ENCODE results near the gene SLC25A22.

GRCh38 chr11:749731-750130 is 48.4 kb downstream of the SLC25A22 start:
- TF ChIP-seq NR3C1 (CRISPR knock-in tag; IDR thresholded peaks at IDR 0.05) = no peak
- TF ChIP-seq ZNF695 (CRISPR knock-in tag; IDR thresholded peaks at IDR 0.05) = no peak
- no peak for TF ChIP-seq PHB (CRISPR knock-in tag; IDR thresholded peaks at IDR 0.05)
- no peak for TF ChIP-seq SIN3A (IDR thresholded peaks at IDR 0.05; ENCODE audit: borderline replicate concordance in 2 of 2, control insufficient read depth in 1 of 2, low read depth in 2 of 2, low read length in 2 of 2)
- TF ChIP-seq, protein P1, sequence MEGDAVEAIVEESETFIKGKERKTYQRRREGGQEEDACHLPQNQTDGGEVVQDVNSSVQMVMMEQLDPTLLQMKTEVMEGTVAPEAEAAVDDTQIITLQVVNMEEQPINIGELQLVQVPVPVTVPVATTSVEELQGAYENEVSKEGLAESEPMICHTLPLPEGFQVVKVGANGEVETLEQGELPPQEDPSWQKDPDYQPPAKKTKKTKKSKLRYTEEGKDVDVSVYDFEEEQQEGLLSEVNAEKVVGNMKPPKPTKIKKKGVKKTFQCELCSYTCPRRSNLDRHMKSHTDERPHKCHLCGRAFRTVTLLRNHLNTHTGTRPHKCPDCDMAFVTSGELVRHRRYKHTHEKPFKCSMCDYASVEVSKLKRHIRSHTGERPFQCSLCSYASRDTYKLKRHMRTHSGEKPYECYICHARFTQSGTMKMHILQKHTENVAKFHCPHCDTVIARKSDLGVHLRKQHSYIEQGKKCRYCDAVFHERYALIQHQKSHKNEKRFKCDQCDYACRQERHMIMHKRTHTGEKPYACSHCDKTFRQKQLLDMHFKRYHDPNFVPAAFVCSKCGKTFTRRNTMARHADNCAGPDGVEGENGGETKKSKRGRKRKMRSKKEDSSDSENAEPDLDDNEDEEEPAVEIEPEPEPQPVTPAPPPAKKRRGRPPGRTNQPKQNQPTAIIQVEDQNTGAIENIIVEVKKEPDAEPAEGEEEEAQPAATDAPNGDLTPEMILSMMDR (IDR thresholded peaks at IDR 0.05 in 2 of 3, conservative IDR thresholded peaks at IDR 0.05 in 1 of 3; ENCODE audit: insufficient read depth in 2 of 3, low read depth in 1 of 3, low read length in 3 of 3) = no peak
- no peak for TF ChIP-seq POLR2A (conservative IDR thresholded peaks at IDR 0.05)
- TF ChIP-seq, protein P2, sequence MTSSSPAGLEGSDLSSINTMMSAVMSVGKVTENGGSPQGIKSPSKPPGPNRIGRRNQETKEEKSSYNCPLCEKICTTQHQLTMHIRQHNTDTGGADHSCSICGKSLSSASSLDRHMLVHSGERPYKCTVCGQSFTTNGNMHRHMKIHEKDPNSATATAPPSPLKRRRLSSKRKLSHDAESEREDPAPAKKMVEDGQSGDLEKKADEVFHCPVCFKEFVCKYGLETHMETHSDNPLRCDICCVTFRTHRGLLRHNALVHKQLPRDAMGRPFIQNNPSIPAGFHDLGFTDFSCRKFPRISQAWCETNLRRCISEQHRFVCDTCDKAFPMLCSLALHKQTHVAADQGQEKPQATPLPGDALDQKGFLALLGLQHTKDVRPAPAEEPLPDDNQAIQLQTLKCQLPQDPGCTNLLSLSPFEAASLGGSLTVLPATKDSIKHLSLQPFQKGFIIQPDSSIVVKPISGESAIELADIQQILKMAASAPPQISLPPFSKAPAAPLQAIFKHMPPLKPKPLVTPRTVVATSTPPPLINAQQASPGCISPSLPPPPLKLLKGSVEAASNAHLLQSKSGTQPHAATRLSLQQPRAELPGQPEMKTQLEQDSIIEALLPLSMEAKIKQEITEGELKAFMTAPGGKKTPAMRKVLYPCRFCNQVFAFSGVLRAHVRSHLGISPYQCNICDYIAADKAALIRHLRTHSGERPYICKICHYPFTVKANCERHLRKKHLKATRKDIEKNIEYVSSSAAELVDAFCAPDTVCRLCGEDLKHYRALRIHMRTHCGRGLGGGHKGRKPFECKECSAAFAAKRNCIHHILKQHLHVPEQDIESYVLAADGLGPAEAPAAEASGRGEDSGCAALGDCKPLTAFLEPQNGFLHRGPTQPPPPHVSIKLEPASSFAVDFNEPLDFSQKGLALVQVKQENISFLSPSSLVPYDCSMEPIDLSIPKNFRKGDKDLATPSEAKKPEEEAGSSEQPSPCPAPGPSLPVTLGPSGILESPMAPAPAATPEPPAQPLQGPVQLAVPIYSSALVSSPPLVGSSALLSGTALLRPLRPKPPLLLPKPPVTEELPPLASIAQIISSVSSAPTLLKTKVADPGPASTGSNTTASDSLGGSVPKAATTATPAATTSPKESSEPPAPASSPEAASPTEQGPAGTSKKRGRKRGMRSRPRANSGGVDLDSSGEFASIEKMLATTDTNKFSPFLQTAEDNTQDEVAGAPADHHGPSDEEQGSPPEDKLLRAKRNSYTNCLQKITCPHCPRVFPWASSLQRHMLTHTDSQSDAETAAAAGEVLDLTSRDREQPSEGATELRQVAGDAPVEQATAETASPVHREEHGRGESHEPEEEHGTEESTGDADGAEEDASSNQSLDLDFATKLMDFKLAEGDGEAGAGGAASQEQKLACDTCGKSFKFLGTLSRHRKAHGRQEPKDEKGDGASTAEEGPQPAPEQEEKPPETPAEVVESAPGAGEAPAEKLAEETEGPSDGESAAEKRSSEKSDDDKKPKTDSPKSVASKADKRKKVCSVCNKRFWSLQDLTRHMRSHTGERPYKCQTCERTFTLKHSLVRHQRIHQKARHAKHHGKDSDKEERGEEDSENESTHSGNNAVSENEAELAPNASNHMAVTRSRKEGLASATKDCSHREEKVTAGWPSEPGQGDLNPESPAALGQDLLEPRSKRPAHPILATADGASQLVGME (CRISPR knock-in tag; IDR thresholded peaks at IDR 0.05) = no peak
- TF ChIP-seq, protein P3, sequence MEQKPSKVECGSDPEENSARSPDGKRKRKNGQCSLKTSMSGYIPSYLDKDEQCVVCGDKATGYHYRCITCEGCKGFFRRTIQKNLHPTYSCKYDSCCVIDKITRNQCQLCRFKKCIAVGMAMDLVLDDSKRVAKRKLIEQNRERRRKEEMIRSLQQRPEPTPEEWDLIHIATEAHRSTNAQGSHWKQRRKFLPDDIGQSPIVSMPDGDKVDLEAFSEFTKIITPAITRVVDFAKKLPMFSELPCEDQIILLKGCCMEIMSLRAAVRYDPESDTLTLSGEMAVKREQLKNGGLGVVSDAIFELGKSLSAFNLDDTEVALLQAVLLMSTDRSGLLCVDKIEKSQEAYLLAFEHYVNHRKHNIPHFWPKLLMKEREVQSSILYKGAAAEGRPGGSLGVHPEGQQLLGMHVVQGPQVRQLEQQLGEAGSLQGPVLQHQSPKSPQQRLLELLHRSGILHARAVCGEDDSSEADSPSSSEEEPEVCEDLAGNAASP (IDR thresholded peaks at IDR 0.05) = no peak
- TF ChIP-seq, protein P4, sequence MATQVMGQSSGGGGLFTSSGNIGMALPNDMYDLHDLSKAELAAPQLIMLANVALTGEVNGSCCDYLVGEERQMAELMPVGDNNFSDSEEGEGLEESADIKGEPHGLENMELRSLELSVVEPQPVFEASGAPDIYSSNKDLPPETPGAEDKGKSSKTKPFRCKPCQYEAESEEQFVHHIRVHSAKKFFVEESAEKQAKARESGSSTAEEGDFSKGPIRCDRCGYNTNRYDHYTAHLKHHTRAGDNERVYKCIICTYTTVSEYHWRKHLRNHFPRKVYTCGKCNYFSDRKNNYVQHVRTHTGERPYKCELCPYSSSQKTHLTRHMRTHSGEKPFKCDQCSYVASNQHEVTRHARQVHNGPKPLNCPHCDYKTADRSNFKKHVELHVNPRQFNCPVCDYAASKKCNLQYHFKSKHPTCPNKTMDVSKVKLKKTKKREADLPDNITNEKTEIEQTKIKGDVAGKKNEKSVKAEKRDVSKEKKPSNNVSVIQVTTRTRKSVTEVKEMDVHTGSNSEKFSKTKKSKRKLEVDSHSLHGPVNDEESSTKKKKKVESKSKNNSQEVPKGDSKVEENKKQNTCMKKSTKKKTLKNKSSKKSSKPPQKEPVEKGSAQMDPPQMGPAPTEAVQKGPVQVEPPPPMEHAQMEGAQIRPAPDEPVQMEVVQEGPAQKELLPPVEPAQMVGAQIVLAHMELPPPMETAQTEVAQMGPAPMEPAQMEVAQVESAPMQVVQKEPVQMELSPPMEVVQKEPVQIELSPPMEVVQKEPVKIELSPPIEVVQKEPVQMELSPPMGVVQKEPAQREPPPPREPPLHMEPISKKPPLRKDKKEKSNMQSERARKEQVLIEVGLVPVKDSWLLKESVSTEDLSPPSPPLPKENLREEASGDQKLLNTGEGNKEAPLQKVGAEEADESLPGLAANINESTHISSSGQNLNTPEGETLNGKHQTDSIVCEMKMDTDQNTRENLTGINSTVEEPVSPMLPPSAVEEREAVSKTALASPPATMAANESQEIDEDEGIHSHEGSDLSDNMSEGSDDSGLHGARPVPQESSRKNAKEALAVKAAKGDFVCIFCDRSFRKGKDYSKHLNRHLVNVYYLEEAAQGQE (IDR thresholded peaks at IDR 0.05; ENCODE audit: borderline replicate concordance) = no peak
- TF ChIP-seq, protein P4 (CRISPR knock-in tag; IDR thresholded peaks at IDR 0.05; ENCODE audit: low read depth) = no peak
- no peak for TF ChIP-seq HMBOX1 (IDR thresholded peaks at IDR 0.05)
- no peak for TF ChIP-seq KLF1 (tag; IDR thresholded peaks at IDR 0.05)
- TF ChIP-seq ZNF311 (CRISPR knock-in tag; IDR thresholded peaks at IDR 0.05) = no peak
- no peak for TF ChIP-seq ZNF324 (CRISPR knock-in tag; IDR thresholded peaks at IDR 0.05)

All from K562 (cell line).